Adrenal gland (tissue), 12 donors: Measurements from ENCODE around the gene TUSC1. TPM values are rescaled to one million over a fixed set of nuclear protein-coding genes. Genes with fewer than 3 reads are reported as not detected.

Experiments
- DNase-seq, 7 donors: peaks; one replicate each; pipeline ENCODE4 v3.0.0-alpha.2; 2019 to 2020
- H3K27ac ChIP-seq, 5 donors: fragments of 200-600 bp; sonication (generic) in 4 of 5; 1 replicate in 3 of 5; 2 replicates in 2 of 5; pipeline versions ENCODE4 v1.5.1 to v1.8.0; 2016 to 2020; ENCODE audit warnings: mild to moderate bottlenecking in 1 of 5
- H3K27me3 ChIP-seq: fragments of 200-600 bp; 2 replicates; pipeline ENCODE4 v1.8.0; 2021
- H3K36me3 ChIP-seq, 2 donors: fragments of 200-600 bp; replicated peaks in 1 of 2; 1 replicate in 1 of 2; 2 replicates in 1 of 2; pipeline versions ENCODE4 v1.5.1 to v1.8.0; 2018 to 2022
- H3K4me1 ChIP-seq, 2 donors: fragments of 200-600 bp; replicated peaks in 1 of 2; 1 replicate in 1 of 2; 2 replicates in 1 of 2; pipeline versions ENCODE4 v1.5.1 to v1.8.0; 2018 to 2021
- H3K4me3 ChIP-seq, 4 donors: fragments of 200-600 bp; sonication (generic) in 3 of 4; one replicate each; pipeline ENCODE4 v1.5.1; 2016 to 2018
- H3K9me3 ChIP-seq, 3 donors: fragments of 200-600 bp; sonication (generic) in 1 of 3; replicated peaks in 1 of 3; 1 replicate in 2 of 3; 2 replicates in 1 of 3; pipeline versions ENCODE4 v1.5.1 to v1.8.0; 2016 to 2021
- CTCF ChIP-seq, 6 experiments: fragments of 450-650 bp in 4 of 6; fragments of 200-600 bp in 2 of 6; sonication (generic) in 1 of 6; IDR thresholded peaks; 1 replicate in 5 of 6; 2 replicates in 1 of 6; pipeline versions ENCODE4 v1.5.1 to v1.8.0; 2016 to 2021; ENCODE audit warnings: antibody characterized with exemption in 6 of 6, mild to moderate bottlenecking in 2 of 6, moderate library complexity in 1 of 6
- POLR2A ChIP-seq, 2 donors: fragments of 450-650 bp; IDR thresholded peaks; one replicate each; pipeline ENCODE4 v1.6.1; 2017; ENCODE audit warnings: antibody characterized with exemption in 2 of 2, mild to moderate bottlenecking in 2 of 2, moderate library complexity in 1 of 2
- WGBS, 4 donors: extraction: QIAGEN DNeasy Blood & Tissue Kit in 2 of 4; methylation state at CpG; one replicate each; pipeline versions ENCODE4 v1.1.5 to v1.1.7; 2013 to 2017; 5-methylcytosine and 5-hydroxymethylcytosine counted together
- intact Hi-C, 2 donors: fragments of 100-400 bp; cut with DNase I; formaldehyde crosslinking; loops; one replicate each; pipeline versions ENCODE4 v1.14.1 to v1.15.0; 2022 to 2023
- polyA plus RNA-seq, 3 donors: library from polyadenylated mRNA; stranded (reverse); fragments of 200-250 nt in 2 of 3; fragments of 350-450 nt in 1 of 3; fragmentation: Illumina TruSeq in 1 of 3; extraction: RNeasy Lipid Tissue Mini Kit (QIAGEN cat#74804) in 1 of 3; gene quantifications; one replicate each; pipeline ENCODE4 v1.2.3, GENCODE V29; 2013 to 2014
- total RNA-seq, 9 donors: library from RNA; depleted of rRNA in 4 of 9; stranded (reverse); fragments of >200 nt in 4 of 9; fragments of 120-200 nt in 1 of 9; fragmentation: NEBNext Ultra II Directional in 1 of 9; extraction: Animal tissue kit (Norgen Biotek cat#: 25700) in 1 of 9; gene quantifications; one replicate each; pipeline versions ENCODE4 v1.1.0 to v1.2.4, GENCODE V29; 2013 to 2023
- donor health status: healthy with polysubstance abuse.
- donor health status: Bipolar disorder and iron deficiency.
- donor health status: DM: yes; HTN: yes; CAD: no.
- donor health status: DM: no; HTN: no; CAD: no.
- donor health status: DM: no; HTN: no; CAD: no.
- donor health status: DM: yes; HTN: yes; CAD: no.

Gene TUSC1
- total and polyA plus RNA-seq, 12 donors: 5.2 to 31.1 (median 14.8) TPM

- no peaks in the 10 kb centered on the region for H3K4me1 ChIP-seq
- no peak for DNase-seq
- 60 to 83% (median 70%) methylated on average over 3 of the region's 3 CpGs for WGBS, 4 donors
- H3K27me3 ChIP-seq: no peaks in the 10 kb centered on the region
- H3K36me3 ChIP-seq: no peaks in the 10 kb centered on the region
- H3K4me3 ChIP-seq: no peak overlapping the region
- intact Hi-C loops: no loop called here
- TF ChIP-seq CTCF (IDR thresholded peaks at IDR 0.05): no peak
- no peak for TF ChIP-seq POLR2A (IDR thresholded peaks at IDR 0.05)
- H3K9me3 ChIP-seq: no peaks in the 10 kb centered on the region
- no peak overlapping the region for H3K27ac ChIP-seq
These were observed 49.0 kb downstream of the TUSC1 start for GRCh38 chr9:25629231-25629630.
